Measurements from ENCODE around the gene SFT2D1.

SFT2D1 gene

DNA sequence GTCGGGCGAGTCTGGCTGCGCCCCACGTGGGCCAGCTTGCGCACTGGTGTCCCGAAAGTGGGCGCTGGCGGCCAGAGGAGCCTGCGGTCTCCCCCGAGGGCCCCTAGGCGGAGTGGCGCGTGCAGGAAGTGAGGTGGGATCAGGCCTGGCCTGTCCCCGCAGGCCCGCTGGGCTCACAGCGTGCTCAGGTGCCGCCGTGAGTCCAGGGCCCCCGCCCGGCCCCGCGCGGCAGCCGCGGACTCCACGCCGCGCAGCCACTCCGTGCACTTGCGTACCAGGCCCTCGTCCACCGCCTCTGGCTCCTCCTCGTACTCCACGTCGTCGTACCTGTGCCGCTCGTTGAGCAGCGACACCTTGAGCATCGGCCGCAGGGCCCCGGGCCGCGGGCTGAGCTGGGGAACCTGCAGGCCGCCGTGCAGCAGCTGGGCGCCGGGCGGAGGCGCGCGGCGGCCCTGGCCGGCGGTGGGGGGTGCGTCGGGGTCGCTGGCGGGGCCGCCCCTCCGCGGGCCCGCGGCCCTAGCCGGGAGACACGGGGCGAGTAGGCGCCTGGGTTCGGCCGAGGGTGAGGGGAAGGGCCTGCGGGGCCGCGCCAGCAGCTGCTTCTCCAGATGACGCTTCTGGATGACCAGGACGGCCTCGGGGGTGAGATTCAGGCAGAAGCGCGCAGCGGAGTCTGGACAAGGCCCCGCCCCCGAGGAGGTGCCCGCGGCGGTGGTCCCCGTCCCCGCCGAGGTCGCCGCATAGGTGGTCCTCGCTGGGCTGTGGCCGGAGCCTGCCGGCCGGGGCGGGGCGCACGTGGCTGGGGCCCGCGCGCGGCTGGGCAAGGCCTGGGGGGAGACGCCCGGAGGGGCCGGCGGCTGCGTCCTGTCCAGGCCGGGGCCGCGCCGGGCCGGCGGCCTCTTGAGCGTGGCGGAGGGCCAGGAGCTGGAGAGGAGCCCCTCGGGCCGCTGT is 35.0 kb downstream of the SFT2D1 start:
- no peak for DNase-seq (ENCODE audit: low read depth in 2 of 2)

DNA sequence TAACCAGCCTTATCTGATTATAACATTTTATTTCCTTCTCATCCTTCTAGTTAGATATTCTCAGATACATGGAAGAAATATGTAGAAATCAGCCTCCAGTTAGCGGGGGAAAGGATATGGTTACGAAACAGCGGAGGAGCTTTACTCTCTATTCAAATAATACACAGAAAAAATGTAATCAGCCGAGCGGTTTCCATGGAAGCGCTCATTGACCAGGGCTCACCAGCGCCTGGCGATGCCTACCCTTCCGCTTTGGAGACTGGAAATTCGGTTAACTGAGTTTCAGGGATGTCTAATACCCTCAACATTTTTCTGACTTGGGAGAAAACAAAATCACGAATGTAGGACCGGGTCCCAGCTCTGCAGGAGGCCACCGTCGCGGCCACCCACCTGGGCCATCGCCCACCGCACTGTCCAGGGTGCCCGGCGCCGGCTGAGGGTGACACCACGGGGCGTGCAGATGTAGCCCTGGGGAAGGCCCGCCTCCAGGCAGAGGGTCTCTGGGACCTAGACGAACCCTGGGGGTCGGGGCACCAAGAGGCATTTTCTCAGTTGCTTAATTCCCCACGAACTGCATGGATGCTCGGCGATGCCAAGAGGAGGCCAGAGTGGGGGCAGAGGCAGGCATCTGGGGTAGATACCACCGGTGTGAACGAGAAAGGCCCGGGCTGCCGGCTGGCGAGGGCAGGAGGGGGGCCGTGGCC is 35.8 kb downstream of the SFT2D1 start:
- DNase-seq (ENCODE audit: low read depth in 2 of 2), result no peak

DNA sequence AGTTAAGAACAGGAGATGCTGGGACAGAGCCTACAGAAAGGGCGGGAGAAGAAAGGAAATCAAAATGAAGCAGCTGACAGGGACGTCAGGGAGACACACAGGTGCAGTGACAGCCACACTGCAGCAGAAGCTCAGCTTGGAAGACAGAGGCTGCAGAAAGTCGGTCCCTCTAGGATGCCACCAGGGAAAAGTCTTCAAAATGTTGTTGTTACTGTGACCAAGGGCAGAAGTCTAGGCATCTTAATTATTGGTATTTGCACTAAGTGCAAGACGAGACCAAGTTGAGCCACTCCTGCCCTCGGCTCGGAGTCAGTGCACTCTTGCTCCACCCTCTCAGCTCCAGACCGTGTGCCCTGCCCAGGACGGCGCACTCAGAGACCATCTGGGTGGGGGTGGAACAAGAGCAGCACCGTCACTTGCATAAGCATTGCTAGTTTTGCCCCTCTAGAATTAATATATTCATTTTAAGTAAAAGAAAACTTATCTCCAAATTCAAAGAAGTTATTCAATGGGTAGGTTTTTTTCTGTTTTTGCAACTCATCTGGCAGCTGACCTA is 36.7 kb downstream of the SFT2D1 start:
- DNase-seq (ENCODE audit: low read depth in 2 of 2), result no peak

- DNase-seq (ENCODE audit: low read depth in 2 of 2), result no peak
Measured at GRCh38 chr6:166304106-166304505, 38.2 kb downstream of the SFT2D1 start.

DNA sequence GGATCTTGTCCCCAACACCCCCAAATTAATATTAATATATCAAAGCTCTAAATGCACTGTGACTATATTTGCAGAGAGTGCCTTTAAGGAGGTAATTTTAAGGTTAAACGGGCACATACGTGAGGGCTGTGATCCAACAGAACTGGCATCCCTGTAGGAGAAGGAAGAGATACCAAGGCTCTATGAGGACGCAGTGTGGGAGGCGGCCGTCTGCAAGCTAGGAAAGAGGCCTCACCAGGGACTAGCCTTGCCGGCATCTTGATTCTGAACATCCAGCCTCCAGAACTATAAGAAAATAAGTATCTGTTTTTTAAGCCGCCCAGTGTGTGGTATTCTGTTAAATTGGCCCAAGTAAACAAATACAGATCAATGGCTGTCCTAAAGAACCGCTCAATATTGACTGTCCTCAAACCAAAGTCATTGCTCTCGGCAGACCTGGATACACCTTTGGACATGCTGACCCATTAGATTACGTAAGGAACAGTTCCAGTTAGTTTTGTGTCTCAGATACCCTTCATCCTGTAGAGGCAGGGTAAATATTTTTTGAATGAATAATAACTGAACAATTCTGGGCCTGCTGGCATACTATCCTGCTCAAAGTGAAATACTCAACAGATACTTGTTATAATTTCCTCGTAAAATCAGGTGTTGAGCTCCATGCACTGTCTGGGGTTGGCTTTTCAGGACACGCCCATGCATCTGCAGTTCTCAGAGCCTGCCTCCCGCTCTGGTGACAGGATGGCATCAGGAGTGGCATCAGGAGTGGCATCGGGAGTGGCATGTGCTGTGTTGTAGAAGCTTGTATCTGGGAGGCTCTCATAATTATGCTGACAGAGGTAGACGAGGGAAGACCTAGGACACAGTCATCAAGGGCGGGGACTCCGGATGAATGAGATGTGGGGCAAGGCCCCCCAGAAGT is 40.5 kb downstream of the SFT2D1 start:
- DNase-seq (ENCODE audit: low read depth in 2 of 2), result no peak

- no peak for DNase-seq (ENCODE audit: low read depth in 2 of 2)
Measured at GRCh38 chr6:166300357-166300987, 41.9 kb downstream of the SFT2D1 start.

GRCh38 chr6:166297606-166298005 is 44.7 kb downstream of the SFT2D1 start:
- no peak for DNase-seq (ENCODE audit: low read depth in 2 of 2)

DNA sequence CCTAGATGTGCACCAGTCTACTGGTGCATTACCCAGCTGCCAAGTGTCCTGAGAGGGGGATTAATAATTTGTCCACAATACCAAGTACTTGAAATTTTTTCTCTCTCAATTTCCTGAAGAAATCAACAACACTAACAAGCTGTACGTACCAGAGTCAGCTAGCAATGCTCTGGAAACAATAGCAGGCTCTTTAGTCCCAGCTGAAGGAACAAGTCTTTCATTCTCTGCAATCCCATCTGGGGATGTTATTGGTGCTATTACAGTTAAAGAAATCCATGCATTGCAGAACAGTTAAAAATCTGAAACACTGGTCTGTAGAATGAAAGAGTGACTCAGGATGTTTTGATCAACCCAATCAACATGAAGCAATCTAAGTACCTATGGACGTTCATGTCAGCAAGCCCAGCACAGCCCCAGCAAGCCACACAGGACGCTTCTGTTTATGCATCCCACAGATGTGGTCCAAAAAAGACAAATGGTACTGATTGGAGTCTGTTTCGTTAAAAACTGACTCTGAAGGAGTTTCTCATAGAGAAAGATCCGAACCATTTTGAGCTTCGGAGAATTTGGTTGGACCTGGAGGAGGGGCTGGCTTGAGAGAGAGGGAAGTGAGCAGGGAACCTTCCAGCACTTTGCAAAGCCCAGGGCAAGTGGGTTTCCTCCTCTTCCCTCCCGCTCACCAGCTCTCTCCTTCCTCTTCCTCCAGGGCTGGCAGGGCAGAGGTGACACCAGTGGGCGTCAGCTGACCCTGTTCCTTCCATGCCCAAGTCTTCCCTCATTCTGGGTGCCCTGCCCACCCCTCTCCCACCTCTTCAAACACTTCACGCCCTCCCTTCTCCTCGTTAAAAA is 46.1 kb downstream of the SFT2D1 start:
- DNase-seq (ENCODE audit: low read depth in 2 of 2), result no peak

DNA sequence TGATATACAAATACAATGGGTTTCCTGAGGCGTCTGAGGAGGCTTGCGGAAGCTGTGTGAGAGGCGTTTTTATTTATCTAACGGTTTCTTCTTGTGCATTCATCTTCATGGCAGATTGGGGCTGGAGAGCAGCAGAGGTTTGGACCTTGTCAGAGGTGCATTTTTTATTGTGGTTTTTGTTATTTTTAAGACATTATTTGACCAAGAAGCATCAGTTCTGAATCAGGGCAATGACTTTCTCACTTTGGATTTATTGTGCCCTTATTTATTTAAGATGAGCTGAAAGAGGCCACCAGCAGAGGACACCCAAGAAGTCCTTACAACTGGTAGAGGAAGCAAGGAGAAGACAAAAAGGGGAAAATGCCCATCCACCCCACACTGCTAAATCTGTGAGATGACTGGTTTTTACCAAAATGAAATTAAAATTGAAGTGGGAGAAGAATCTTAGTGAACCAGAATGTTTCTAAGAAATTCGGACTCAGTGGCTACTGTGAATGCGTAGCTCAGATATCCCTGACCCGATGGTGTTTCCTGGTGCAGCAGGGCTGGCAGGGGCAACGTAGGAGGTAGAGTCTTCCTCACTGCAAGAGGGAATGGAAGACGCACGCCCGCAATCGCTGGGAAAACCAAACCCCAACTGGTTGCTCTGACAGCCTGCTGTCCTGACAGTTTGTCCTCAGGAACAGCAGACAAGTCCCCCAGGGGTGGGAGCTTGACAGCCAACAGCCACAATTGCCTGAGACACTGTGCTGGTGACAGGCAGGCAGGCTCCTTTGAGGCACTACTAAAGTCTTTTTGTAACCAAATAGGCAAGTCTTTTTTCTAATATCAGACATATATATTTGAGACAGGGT is 48.4 kb downstream of the SFT2D1 start:
- DNase-seq (ENCODE audit: low read depth in 2 of 2), result no peak

DNA sequence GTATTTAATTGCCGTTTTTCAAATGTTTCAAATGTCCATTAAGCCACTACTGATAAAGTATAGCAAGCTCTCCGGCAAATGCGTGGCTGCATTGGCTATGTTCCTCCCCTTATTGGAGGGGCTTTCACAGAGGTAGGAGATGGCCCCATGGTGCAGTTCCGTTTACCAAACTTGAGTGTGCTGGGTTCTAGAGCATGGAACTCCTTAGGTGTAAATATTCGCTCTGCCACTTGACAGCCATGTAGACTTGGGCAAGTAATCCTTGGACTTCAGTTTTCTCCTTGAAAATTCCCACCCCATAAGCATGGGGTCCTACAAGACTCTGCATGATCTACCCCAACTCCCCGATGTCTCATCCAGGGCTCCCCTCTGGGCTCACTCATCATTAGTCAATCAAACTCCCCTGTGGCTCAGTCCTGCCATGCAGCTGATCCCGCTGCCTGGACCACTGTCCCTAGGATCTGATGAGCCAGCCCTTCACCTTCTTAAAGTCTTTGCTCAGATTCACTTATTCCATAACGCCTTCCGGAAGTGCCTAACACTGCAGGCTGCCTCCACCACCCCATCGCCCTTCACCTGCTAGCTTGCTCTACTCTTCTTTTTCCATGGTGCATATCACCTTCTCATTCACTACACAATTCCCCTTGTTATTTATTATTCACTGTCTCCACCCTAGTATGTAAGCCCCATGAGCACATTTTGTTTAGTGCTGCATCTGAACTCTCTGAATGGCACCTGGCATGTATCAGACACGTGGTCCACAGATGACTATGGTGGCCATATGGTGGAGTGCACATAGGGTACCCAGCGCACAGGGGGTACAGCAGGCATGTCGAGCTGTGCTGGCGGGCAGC is 52.9 kb downstream of the SFT2D1 start:
- no peak for DNase-seq (ENCODE audit: low read depth in 2 of 2)

DNA sequence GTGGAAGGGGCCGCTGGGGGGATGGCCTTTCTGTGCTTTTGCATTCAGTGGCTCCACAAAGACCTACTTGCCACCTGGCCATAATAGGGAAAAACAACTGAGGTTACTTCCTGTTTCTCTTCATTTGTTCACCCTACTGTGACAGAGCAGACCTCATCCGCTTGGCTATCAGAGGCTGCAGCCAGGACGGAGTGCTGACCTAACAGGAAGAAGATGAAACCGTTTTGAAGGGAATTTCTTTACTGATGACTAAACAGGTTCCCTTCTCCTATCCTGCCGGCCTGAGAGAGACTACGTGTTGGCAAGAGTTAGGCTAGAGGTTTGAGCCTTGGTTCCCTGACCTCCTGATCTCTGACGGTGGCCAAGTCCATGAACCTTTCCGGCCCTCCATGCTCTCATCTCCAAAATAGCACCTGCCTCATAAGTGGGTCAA is 55.5 kb downstream of the SFT2D1 start:
- DNase-seq (ENCODE audit: low read depth in 2 of 2), result no peak

DNA sequence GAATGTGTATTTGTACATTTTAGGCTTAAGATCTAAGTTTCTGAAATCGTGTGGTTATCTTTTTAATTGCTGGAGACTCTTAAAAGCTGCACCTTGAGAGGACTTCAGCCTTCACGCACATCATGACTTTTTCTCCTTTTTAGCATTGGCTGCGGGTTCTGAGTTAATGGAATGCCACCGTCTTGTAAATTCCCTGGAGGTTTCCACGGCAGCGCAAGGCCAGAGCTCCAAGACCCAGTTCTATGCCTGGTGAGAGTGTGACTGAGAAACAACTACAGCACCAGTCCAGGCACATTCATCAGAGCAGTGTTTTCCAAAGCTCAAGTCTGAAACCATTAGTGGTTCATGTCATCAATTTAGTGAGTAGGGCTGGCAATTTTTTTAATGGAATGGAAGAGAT is 57.1 kb downstream of the SFT2D1 start:
- no peak for DNase-seq (ENCODE audit: low read depth in 2 of 2)

DNA sequence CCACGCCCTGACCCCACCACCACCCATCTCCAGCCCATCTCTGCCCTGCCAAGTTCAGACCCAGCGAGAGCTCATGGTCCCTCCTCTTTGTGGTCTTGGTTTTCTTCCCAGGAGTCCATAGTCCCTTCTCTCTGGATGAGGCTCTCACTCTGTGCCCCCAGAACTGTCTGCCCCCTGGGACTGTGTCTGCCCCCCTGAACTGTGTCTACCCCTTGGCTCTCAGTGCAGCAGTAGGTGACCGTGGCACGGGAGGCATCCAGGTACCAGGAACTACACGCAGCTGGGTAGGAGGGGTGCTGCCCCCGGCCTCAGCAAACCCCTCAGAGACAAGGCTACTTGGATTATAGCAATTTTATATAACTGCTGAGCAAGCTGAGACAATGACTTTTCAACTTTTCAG is 57.7 kb downstream of the SFT2D1 start:
- no peak for DNase-seq (ENCODE audit: low read depth in 2 of 2)

DNA sequence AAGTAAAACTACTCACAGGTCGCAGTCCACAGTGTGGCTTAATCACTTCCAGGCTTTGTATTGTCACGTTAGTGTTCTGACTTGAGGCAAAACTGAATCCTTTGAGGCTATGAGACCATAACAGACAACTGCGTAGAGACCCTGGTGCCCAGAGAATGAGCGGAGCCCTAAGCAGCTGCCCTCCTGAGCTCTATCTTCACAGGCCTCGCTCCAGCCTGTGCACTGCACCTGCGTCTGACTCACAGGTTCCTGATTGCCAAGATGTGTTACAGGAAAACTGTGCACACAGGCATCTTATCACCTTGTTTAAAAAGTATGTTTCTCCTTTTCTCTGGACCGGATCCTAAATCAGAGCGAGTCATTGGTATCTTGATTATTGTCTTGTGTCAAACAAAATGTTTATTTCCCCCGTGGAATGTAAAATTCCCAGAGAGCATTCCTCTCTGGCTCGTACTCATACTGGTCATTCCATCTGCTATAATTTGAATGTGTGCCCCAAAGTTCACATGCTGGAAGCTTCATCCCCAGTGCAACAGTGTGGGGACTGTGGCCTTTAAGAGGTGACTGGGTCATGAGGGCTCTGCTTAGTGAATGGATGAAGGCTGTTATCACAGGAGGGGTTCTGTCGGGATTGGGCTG is 59.8 kb downstream of the SFT2D1 start:
- no peak for DNase-seq (ENCODE audit: low read depth in 2 of 2)

GRCh38 chr6:166281104-166281503 is 61.2 kb downstream of the SFT2D1 start:
- no peak for DNase-seq (ENCODE audit: low read depth in 2 of 2)

- no peak for DNase-seq (ENCODE audit: low read depth in 2 of 2)
Measured at GRCh38 chr6:166279393-166279679, 63.0 kb downstream of the SFT2D1 start.

- no peak for DNase-seq (ENCODE audit: low read depth in 2 of 2)
Measured at GRCh38 chr6:166278579-166279392, 63.6 kb downstream of the SFT2D1 start.

All from activated CD4-positive, alpha-beta T cell treated with anti-CD3 and anti-CD28 coated beads for 24 hours (primary cell).